Sigmoid colon (tissue), 7 donors: ENCODE measurements around the gene MELTF. TPM values are rescaled to one million over a fixed set of nuclear protein-coding genes. Genes with fewer than 3 reads are reported as not detected.

Source experiments
- DNase-seq: peaks from one replicate; pipeline ENCODE4 v3.0.0-alpha.2; 2019
- H3K27ac ChIP-seq, 4 donors: fragments of 200-600 bp; sonication (generic); one replicate each; pipeline ENCODE4 v1.5.1; 2016 to 2019; ENCODE audit warnings: mild to moderate bottlenecking in 1 of 4
- H3K27me3 ChIP-seq, 3 donors: fragments of 200-600 bp; sonication (generic); one replicate each; pipeline ENCODE4 v1.5.1; 2019; ENCODE audit warnings: mild to moderate bottlenecking in 1 of 3
- H3K36me3 ChIP-seq, 4 donors: fragments of 200-600 bp; sonication (generic); one replicate each; pipeline ENCODE4 v1.5.1; 2016 to 2019
- H3K4me1 ChIP-seq, 4 donors: fragments of 200-600 bp; sonication (generic); one replicate each; pipeline ENCODE4 v1.5.1; 2017 to 2019
- H3K4me3 ChIP-seq, 4 donors: fragments of 200-600 bp; sonication (generic); one replicate each; pipeline ENCODE4 v1.5.1; 2017 to 2019; ENCODE audit warnings: mild to moderate bottlenecking in 2 of 4, moderate library complexity in 1 of 4
- H3K9me3 ChIP-seq, 4 donors: fragments of 200-600 bp in 3 of 4; sonication (generic) in 3 of 4; one replicate each; pipeline versions ENCODE4 v1.5.1 to v1.6.1; 2013 to 2019
- CTCF ChIP-seq, 4 experiments: fragments of 450-650 bp in 3 of 4; fragments of 200-600 bp in 1 of 4; IDR thresholded peaks; one replicate each; pipeline ENCODE4 v1.5.1; 2016 to 2019; ENCODE audit warnings: antibody characterized with exemption in 4 of 4, mild to moderate bottlenecking in 3 of 4, moderate library complexity in 2 of 4
- EP300 ChIP-seq, 4 donors: sonication (generic); formaldehyde crosslinking; IDR thresholded peaks; one replicate each; pipeline ENCODE4 v1.6.1; 2017; ENCODE audit warnings: antibody characterized with exemption in 4 of 4
- POLR2A ChIP-seq, 2 donors: fragments of 450-650 bp; IDR thresholded peaks; one replicate each; pipeline ENCODE4 v1.6.1; 2016; ENCODE audit warnings: antibody characterized with exemption in 2 of 2, mild to moderate bottlenecking in 2 of 2, moderate library complexity in 2 of 2
- POLR2AphosphoS5 ChIP-seq, 4 donors: sonication (generic); formaldehyde crosslinking; IDR thresholded peaks; one replicate each; pipeline ENCODE4 v1.6.1; 2017; ENCODE audit warnings: antibody characterized with exemption in 4 of 4
- WGBS, 2 donors: extraction: QIAGEN DNeasy Blood & Tissue Kit; methylation state at CpG; one replicate each; pipeline ENCODE4 v1.1.7; 2013; 5-methylcytosine and 5-hydroxymethylcytosine counted together
- intact Hi-C: fragments of 100-400 bp; cut with DNase I; formaldehyde crosslinking; loops from one replicate; pipeline ENCODE4 v1.15.1; 2023
- polyA plus RNA-seq, 3 donors: library from polyadenylated mRNA; stranded (reverse); fragments of 200-250 nt; gene quantifications; one replicate each; pipeline ENCODE4 v1.2.3, GENCODE V29; 2013
- total RNA-seq, 4 donors: library from RNA; depleted of rRNA; stranded (reverse); fragments of >200 nt; gene quantifications; one replicate each; pipeline ENCODE4 v1.1.0, GENCODE V29; 2016
- donor health status: healthy with polysubstance abuse.
- donor health status: Bipolar disorder and iron deficiency.
- donor health status: healthy.

MELTF gene
- total and polyA plus RNA-seq, 7 donors = 0.92 to 9.6 (median 2.7) TPM

DNA sequence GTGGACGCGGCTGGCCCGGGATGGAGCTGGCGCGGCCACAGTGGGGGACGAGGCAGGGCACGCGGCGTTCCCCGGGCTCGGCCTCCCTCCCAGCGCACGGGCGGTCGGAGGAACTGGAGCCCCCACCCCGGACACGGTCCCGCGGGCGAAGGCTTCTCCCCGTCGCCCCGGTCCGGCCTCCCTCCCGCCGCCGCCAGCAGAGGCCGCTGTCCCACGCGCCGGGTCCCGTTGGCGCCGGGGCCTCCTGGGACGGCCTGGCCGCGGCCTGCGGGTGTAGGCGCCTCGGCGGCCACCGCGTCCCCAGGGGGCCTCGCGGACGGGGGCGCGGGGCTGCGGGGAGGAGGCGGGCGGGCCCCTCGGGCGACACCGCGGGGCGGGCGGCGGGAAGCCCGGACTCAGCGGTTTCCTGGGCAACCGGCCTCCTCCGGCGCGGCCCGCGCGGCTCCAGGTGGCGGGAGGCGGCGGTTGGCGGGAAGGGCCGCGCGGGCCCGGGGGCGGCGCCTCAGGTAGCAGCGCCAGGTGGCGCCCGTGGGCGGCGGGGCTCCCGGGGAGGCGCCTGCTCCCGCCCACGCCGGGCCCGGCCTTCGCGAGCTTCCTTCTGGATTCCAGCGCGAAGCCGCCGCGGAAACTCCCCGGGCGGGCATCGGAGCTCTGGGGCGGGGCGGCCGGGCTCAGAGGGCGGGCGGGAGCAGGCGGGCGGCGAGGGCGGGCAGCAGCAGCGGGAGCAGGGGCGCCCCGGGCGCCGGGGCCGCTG lies 26.7 kb downstream of the MELTF start:
- TF ChIP-seq POLR2A (IDR thresholded peaks at IDR 0.05) = no peak
- peak in 3 of 4 experiments; percentile 19 to 79 (median 41) for TF ChIP-seq CTCF (IDR thresholded peaks at IDR 0.05)
- TF ChIP-seq POLR2AphosphoS5 (IDR thresholded peaks at IDR 0.05) = peak in 1 of 4 donors; percentile 9
- no peak for TF ChIP-seq EP300 (IDR thresholded peaks at IDR 0.05)
- WGBS, 2 donors = 1% methylated on average over 113 of the region's 113 CpGs
- intact Hi-C loops = loop anchor here (2.0 kb wide), 3 partner anchors 26 to 184 kb away; partner anchors contain the start of genes MELTF and NCBP2

DNA sequence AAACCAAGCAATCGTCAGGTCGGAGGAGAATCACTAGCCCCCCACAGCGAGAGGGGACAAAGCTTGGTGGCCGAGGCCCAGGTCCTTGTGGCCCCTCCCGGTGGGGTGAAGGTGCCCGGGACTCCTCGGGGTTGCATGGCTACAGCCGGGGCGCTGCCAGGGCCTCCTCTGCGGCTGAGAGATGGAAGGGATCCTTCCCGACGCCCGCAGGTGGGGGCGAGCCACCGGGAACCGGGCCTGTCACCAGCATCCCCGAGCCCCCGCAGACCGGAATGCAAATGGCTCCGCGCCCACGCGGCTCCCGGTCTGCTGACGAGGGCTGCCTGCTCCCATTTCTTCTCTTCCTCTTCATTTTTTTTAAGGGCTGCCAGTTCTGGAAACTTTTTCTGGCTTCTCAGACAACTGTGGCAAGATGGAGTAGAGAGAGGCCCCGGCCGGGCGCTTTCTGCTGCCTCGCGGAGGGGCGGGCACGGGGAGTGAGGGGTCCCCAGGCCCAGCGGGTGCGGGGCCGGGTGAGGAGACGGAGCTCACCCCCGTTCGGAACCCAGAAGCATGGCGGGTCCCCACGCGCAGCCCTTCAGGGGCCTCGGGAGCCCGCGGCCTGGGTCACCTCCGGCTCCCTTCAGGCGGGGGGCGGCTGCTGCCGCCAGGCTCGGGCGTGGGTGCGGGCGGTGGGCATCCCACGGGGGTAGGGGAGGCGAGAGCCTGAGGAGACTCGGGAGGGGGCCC lies 27.5 kb downstream of the MELTF start:
- H3K27me3 ChIP-seq = no peaks in the 10 kb centered on the region
- peaks cover 0 to 18% (median 13%) of the 10 kb centered on the region in 4 donors for H3K4me1 ChIP-seq
- intact Hi-C loops = loop anchor here (2.0 kb wide), 3 partner anchors 27 to 185 kb away; partner anchors contain the start of genes MELTF and NCBP2
- TF ChIP-seq POLR2A (IDR thresholded peaks at IDR 0.05) (no peak), EP300 (IDR thresholded peaks at IDR 0.05) (no peak), CTCF (IDR thresholded peaks at IDR 0.05) (no peak), POLR2AphosphoS5 (IDR thresholded peaks at IDR 0.05) (no peak)
- DNase-seq = no peak
- 46 to 66% methylated on average over 55 of the region's 55 CpGs for WGBS, 2 donors
- H3K36me3 ChIP-seq = no peaks in the 10 kb centered on the region
- peak overlapping the region; percentile 46 to 80 (median 72) for H3K4me3 ChIP-seq
- no peaks in the 10 kb centered on the region for H3K9me3 ChIP-seq
- H3K27ac ChIP-seq = peak overlapping the region; percentile 82 to 90 (median 86)

More for the DNA sequence above, 26.7 kb downstream of the MELTF start:
- DNase-seq = peak; percentile 85
- Histone ChIP-seq H3K27me3 (no peaks in the 10 kb centered on the region), H3K4me3 (peak overlapping the region; percentile 46 to 80 (median 72)), H3K36me3 (no peaks in the 10 kb centered on the region), H3K27ac (peak overlapping the region; percentile 82 to 90 (median 86)), H3K4me1 (peaks cover 0 to 18% (median 13%) of the 10 kb centered on the region in 4 donors), H3K9me3 (no peaks in the 10 kb centered on the region)

DNA sequence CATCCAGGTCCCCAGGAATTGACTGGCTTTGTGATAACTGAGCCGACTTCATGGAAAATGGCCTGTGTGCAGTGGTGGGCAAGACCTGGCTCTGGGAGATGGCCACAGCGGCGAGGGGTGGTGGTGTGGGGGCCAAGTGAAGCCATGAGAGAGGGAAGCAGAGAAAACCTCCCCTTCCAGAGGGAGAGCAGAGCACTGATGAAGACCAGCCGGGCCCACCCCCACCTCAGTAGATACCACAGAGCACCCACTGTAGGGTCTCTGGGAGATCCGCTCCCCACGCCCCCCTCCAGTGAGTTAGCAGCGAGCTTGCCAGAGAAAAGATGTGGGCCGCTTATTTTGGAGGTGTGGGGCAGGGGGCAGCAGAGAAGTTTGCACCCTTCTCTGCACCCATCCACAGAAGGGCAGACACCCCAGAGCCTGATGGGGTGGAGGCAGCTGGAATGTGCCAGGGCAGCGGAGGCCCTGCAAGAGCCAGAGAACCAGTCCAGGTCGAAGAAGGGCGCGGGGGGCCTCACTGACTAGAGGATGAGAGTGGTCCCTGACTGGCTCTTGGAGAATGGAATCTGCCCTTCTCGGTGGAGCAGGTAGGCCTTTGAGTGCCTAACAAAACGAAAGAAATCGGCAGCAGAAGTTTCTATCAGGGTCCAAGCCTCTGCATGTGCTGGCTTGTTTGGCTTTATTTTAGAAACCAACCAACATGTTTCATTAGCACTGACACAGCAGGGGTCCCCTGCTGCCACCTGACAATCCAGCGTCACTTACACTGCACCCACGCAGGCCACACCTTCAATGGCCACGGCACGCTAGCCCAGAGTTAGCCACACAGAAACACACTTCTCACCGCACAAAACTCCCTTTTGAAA lies 28.3 kb downstream of the MELTF start:
- DNase-seq = peak; percentile 37
- no peaks in the 10 kb centered on the region for H3K36me3 ChIP-seq
- no peak for TF ChIP-seq CTCF (IDR thresholded peaks at IDR 0.05)
- TF ChIP-seq POLR2AphosphoS5 (IDR thresholded peaks at IDR 0.05) = no peak
- no peak for TF ChIP-seq POLR2A (IDR thresholded peaks at IDR 0.05)
- no peak for TF ChIP-seq EP300 (IDR thresholded peaks at IDR 0.05)
- peak overlapping the region; percentile 82 to 90 (median 86) for H3K27ac ChIP-seq
- 95 to 97% methylated on average over 20 of the region's 20 CpGs for WGBS, 2 donors
- no peaks in the 10 kb centered on the region for H3K9me3 ChIP-seq
- peaks cover 0 to 18% (median 13%) of the 10 kb centered on the region in 4 donors for H3K4me1 ChIP-seq
- H3K4me3 ChIP-seq = peak overlapping the region in 2 of 4 donors; percentile 69 to 74
- H3K27me3 ChIP-seq = no peaks in the 10 kb centered on the region
- intact Hi-C loops = no loop called here

GRCh38 chr3:197000211-197000610 lies 29.4 kb downstream of the MELTF start:
- peak; percentile 42 for DNase-seq
- intact Hi-C loops = no loop called here
- Histone ChIP-seq H3K4me1 (peaks cover 0 to 18% (median 13%) of the 10 kb centered on the region in 4 donors), H3K4me3 (no peak overlapping the region), H3K36me3 (no peaks in the 10 kb centered on the region), H3K27me3 (no peaks in the 10 kb centered on the region), H3K9me3 (no peaks in the 10 kb centered on the region), H3K27ac (no peak overlapping the region)
- TF ChIP-seq POLR2A (IDR thresholded peaks at IDR 0.05) (no peak), POLR2AphosphoS5 (IDR thresholded peaks at IDR 0.05) (no peak), EP300 (IDR thresholded peaks at IDR 0.05) (no peak), CTCF (IDR thresholded peaks at IDR 0.05) (no peak)
- WGBS, 2 donors = 90 to 92% methylated on average over 5 of the region's 5 CpGs
